Ovary (tissue), 9 donors: ENCODE data around the gene DPP4. TPM values are rescaled to one million over a fixed set of nuclear protein-coding genes. Genes with fewer than 3 reads are reported as not detected.
"Not testable (repeated sequence)": the region's sequence is repeated elsewhere in the genome, so short reads cannot be mapped to it uniquely, and the experiment has no call there.

Source experiments
- DNase-seq, 5 donors: peaks; one replicate each; pipeline ENCODE4 v3.0.0-alpha.2; 2019 to 2020
- H3K27ac ChIP-seq, 2 donors: fragments of 200-600 bp; one replicate each; pipeline versions ENCODE4 v1.5.1 to v1.8.0; 2019 to 2022
- H3K27me3 ChIP-seq: fragments of 200-600 bp; one replicate; pipeline ENCODE4 v1.8.0; 2022
- H3K36me3 ChIP-seq: fragments of 200-600 bp; sonication (generic); one replicate; pipeline ENCODE4 v1.5.1; 2019
- H3K4me1 ChIP-seq: one replicate; pipeline ENCODE4 v1.8.1; 2013; ENCODE audit warnings: mild to moderate bottlenecking, moderate library complexity; ENCODE audit not compliant: insufficient read depth
- H3K4me3 ChIP-seq: fragments of 200-600 bp; sonication (generic); one replicate; pipeline ENCODE4 v1.5.1; 2017
- H3K9me3 ChIP-seq, 2 donors: fragments of 200-600 bp in 1 of 2; sonication (generic) in 1 of 2; one replicate each; pipeline versions ENCODE4 v1.5.1 to v1.8.1; 2013 to 2019; ENCODE audit warnings: mild to moderate bottlenecking in 1 of 2, moderate library complexity in 1 of 2
- EP300 ChIP-seq: sonication (generic); formaldehyde crosslinking; IDR thresholded peaks from one replicate; pipeline ENCODE4 v1.6.1; 2017; ENCODE audit warnings: antibody characterized with exemption
- POLR2A ChIP-seq: fragments of 450-650 bp; IDR thresholded peaks from one replicate; pipeline ENCODE4 v1.6.1; 2017; ENCODE audit warnings: antibody characterized with exemption, mild to moderate bottlenecking, moderate library complexity
- WGBS, 3 donors: extraction: QIAGEN DNeasy Blood & Tissue Kit in 1 of 3; methylation state at CpG; one replicate each; pipeline versions ENCODE4 v1.1.5 to v1.1.7; 2013 to 2017; 5-methylcytosine and 5-hydroxymethylcytosine counted together
- intact Hi-C, 4 donors: fragments of 100-400 bp; cut with DNase I; formaldehyde crosslinking; loops; one replicate each; pipeline versions ENCODE4 v1.11.0 to v1.15.1; 2022 to 2023
- polyA plus RNA-seq, 2 donors: library from polyadenylated mRNA; stranded (reverse); fragments of 200-250 nt in 1 of 2; fragments of 350-450 nt in 1 of 2; fragmentation: Illumina TruSeq in 1 of 2; extraction: RNeasy Lipid Tissue Mini Kit (QIAGEN cat#74804) in 1 of 2; gene quantifications; one replicate each; pipeline ENCODE4 v1.2.3, GENCODE V29; 2013 to 2014
- total RNA-seq, 7 donors: library from RNA; depleted of rRNA in 2 of 7; stranded (reverse); fragments of >200 nt in 2 of 7; fragmentation: NEBNext Ultra II Directional in 3 of 7; extraction: Animal tissue kit (Norgen Biotek cat#: 25700) in 3 of 7; gene quantifications; one replicate each; pipeline versions ENCODE4 v1.1.0 to v1.2.4, GENCODE V29; 2016 to 2023
- TF ChIP-seq, protein P1 (sequence below), 3 donors: fragments of 450-650 bp in 2 of 3; fragments of 200-600 bp in 1 of 3; IDR thresholded peaks; one replicate each; pipeline versions ENCODE4 v1.5.1 to v1.8.0; 2016 to 2022; ENCODE audit warnings: antibody characterized with exemption in 3 of 3, mild to moderate bottlenecking in 1 of 3
- donor health status: DM: no; HTN: no; CAD: no; lungs with moderate emphysema.
- donor health status: DM: no; HTN: no; CAD: no.
- donor health status: Bipolar disorder and iron deficiency.
- donor health status: DM: yes; HTN: yes; CAD: no.
- donor health status: DM: no; HTN: no; CAD: no.
- donor health status: DM: yes; HTN: yes; CAD: no.

The DPP4 gene
- total and polyA plus RNA-seq, 9 donors: 0.71 to 46.6 (median 3.7) TPM

DNA sequence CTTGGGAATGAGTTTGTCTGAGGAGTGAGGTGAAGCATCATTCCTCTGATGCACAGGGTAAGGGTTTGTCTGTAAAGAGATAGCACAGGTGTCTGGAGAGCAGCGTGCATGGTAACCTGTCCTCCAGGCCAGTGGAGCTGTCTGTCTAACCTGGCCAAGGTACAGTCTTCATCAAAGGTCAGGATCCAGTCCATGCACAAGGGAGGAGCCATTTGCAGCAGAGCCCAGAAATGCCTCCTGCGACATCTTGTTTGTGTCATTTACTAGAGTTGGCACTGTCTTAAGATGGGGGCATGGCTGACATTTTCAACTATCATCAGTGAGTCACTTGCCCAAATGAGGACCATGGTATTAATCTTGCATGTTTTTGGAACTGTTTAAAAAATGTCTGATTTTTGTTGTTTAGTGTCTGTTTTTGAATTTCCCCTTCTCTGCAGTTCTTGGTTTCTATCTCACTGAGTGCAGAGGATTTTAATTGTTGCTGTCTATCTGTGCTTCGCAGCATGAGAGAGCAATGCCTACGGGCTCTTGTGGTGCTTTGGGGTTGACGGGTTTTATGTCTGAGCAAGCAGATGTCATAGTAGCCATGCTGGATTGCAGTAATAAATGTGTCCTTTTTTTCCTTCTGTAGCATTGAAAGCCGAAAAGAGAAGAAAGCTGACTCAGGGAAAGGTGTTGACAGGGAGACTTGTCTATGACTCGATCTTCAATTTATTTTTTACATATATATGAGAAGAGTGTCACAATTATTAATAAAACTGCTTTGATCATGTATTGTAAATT is 91.3 kb downstream of the DPP4 start:
- Histone ChIP-seq H3K4me1 (no peaks in the 10 kb centered on the region), H3K36me3 (no peaks in the 10 kb centered on the region), H3K27ac (no peak overlapping the region), H3K9me3 (no peaks in the 10 kb centered on the region), H3K4me3 (no peak overlapping the region), H3K27me3 (no peaks in the 10 kb centered on the region)
- 75 to 80% (median 79%) methylated on average over 7 of the region's 7 CpGs for WGBS, 3 donors
- intact Hi-C loops: no loop called here
- TF ChIP-seq, protein P1, sequence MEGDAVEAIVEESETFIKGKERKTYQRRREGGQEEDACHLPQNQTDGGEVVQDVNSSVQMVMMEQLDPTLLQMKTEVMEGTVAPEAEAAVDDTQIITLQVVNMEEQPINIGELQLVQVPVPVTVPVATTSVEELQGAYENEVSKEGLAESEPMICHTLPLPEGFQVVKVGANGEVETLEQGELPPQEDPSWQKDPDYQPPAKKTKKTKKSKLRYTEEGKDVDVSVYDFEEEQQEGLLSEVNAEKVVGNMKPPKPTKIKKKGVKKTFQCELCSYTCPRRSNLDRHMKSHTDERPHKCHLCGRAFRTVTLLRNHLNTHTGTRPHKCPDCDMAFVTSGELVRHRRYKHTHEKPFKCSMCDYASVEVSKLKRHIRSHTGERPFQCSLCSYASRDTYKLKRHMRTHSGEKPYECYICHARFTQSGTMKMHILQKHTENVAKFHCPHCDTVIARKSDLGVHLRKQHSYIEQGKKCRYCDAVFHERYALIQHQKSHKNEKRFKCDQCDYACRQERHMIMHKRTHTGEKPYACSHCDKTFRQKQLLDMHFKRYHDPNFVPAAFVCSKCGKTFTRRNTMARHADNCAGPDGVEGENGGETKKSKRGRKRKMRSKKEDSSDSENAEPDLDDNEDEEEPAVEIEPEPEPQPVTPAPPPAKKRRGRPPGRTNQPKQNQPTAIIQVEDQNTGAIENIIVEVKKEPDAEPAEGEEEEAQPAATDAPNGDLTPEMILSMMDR (IDR thresholded peaks at IDR 0.05): no peak
- TF ChIP-seq POLR2A (no peak), EP300 (no peak)
- no peak for DNase-seq

DNA sequence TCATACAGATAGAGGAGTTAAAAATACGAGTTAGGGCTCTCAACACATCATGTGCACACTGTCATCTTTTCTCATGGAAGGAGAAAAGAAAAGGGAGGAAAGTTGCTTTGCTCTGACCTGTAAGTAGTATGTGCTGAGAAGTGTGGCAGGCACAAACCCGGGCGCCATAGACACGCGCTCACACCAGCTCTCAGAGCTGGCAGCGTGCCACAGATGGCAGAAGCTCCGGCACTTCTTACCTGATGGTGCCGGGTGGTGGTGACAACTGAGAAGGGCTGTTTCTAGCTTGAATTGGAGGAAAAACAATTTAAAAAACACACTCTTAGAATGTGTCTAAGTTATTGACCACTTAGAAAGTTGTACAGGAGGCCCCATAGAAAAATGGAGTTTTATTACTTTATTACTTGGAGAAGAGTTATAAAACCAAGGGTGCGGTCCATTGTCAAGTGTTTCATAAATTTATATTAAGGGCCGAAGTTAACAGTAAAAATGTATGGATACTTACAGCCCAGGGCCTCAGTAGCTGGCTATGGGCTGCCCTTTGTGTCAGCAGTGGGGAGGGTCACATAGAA is 92.2 kb downstream of the DPP4 start:
- H3K36me3 ChIP-seq: no peaks in the 10 kb centered on the region
- H3K4me1 ChIP-seq: no peaks in the 10 kb centered on the region
- WGBS, 3 donors: 90 to 93% (median 93%) methylated on average over 10 of the region's 10 CpGs

DNA sequence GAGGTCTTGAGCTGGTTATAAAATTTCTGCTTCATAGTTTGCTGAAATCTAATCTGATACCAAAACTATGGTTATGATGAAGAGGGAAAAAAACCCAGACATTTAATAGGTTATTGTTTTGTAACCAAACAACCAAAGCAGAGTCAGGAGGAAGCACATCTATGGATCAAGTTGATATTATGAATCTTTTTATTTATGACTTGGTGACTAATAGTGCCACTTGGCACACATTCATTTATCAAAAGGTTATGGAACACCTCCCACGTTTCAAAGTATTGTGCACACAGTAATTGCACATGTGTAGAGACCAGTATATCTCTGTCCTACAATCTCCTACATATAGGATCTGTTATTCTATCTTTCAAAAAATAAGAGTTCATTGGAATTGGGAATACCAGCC is 93.0 kb downstream of the DPP4 start:
- WGBS, 3 donors: 19 to 46% (median 29%) methylated on average over 1 of the region's 1 CpG
- Histone ChIP-seq H3K4me3 (no peak overlapping the region), H3K27ac (no peak overlapping the region), H3K9me3 (no peaks in the 10 kb centered on the region), H3K4me1 (no peaks in the 10 kb centered on the region), H3K36me3 (no peaks in the 10 kb centered on the region), H3K27me3 (no peaks in the 10 kb centered on the region)
- DNase-seq: no peak
- TF ChIP-seq EP300: no peak
- TF ChIP-seq POLR2A: no peak
- TF ChIP-seq, protein P1 (IDR thresholded peaks at IDR 0.05): no peak
- intact Hi-C loops: no loop called here

More for the DNA sequence above, 92.2 kb downstream of the DPP4 start:
- TF ChIP-seq, protein P1 (IDR thresholded peaks at IDR 0.05): no peak
- TF ChIP-seq EP300: no peak
- TF ChIP-seq POLR2A: no peak
- no peak for DNase-seq
- intact Hi-C loops: no loop called here
- Histone ChIP-seq H3K27ac (no peak overlapping the region), H3K27me3 (no peaks in the 10 kb centered on the region), H3K4me3 (no peak overlapping the region), H3K9me3 (no peaks in the 10 kb centered on the region)

DNA sequence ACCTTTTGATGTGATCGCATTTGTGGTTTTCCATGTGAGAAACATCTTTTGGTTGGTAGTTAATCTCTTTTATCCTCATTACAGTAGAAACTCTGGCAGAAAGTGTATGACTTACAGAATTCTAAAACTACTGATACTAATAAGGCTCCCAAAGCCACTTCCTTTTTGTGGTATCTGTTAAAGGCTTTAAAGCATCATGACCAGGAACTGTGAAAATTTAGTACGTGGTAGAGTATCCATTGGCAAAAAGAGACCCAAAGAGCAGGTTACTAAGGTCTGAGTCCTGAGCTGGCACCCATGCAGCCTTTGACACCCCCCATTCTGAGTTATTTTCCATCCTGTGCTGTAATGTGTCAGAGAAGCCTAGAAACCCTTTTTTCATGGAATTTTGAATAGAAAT is 94.5 kb downstream of the DPP4 start:
- Histone ChIP-seq H3K9me3 (no peaks in the 10 kb centered on the region), H3K4me3 (no peak overlapping the region), H3K36me3 (no peaks in the 10 kb centered on the region), H3K27me3 (no peaks in the 10 kb centered on the region), H3K4me1 (no peaks in the 10 kb centered on the region), H3K27ac (no peak overlapping the region)
- intact Hi-C loops: no loop called here
- TF ChIP-seq EP300 (no peak), POLR2A (no peak)
- TF ChIP-seq, protein P1 (IDR thresholded peaks at IDR 0.05): no peak
- no peak for DNase-seq
- 82 to 84% (median 82%) methylated on average over 2 of the region's 2 CpGs for WGBS, 3 donors

DNA sequence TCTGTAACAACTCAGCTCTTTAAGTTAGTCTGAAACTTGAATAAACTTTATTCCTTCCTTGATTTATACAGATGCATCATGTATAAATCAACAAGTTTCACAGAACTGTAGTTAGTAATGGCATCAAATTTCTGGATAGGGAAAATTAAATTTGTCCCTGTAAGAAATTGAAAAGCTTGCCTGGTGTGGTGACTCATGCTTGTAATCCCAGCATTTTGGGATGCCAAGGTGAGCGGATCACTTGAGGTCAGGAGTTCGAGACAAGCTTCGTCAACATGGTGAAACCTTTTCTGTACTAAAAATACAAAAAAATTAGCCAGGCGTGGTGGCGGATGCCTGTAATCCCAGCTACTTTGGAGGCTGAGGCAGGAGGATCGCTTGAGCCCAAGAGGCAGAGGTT is 96.1 kb downstream of the DPP4 start:
- H3K36me3 ChIP-seq, H3K9me3 ChIP-seq, DNase-seq, H3K27me3 ChIP-seq, H3K4me1 ChIP-seq, intact Hi-C loops, H3K4me3 ChIP-seq, H3K27ac ChIP-seq: not testable (repeated sequence)
- WGBS, 3 donors: 75 to 83% (median 75%) methylated on average over 6 of the region's 6 CpGs
